Tibial nerve (tissue), 3 donors: ENCODE results near the gene BST2.

Experiments
- CTCF ChIP-seq, 5 experiments: fragments of 200-600 bp in 3 of 5; fragments of 450-650 bp in 2 of 5; sonication (generic) in 3 of 5; IDR thresholded peaks; one replicate each; pipeline ENCODE4 v1.5.1; 2016 to 2019; ENCODE audit warnings: antibody characterized with exemption in 5 of 5, mild to moderate bottlenecking in 3 of 5, moderate library complexity in 2 of 5
- POLR2A ChIP-seq, 2 donors: fragments of 450-650 bp; IDR thresholded peaks; one replicate each; pipeline ENCODE4 v1.6.1; 2017; ENCODE audit warnings: antibody characterized with exemption in 2 of 2, mild to moderate bottlenecking in 2 of 2, moderate library complexity in 2 of 2

- TF ChIP-seq CTCF (IDR thresholded peaks at IDR 0.05) (no peak), POLR2A (IDR thresholded peaks at IDR 0.05) (no peak)
Observed at GRCh38 chr19:17353386-17353785, 52.0 kb downstream of the BST2 start.
